DMS53 (cell line): ENCODE measurements around the gene IGF1R.

Experiments used
- DNase-seq: peaks from one replicate; lab custom pipeline; 2025; lab: John Stamatoyannopoulos, UW

IGF1R gene

DNA sequence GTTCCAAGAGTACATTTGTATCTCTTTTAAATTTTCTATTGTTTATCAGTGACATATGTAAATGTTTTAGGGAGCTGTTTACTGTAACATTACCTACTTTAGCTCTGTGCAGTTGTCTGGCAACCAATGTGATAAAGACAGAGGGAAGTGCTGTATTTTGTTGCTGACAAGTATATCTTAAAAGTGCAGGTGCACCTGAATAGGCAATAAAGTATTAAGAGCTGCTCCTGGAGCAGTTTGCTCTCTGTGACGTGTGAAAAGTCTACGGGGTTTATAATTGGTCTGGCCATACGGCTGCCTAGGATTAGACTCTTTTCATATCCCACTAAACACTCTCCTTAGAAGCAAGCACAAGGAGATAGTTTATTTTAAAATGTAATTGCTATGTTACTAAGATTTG is 178.3 kb downstream of the IGF1R start:
- DNase-seq, result no peak

GRCh38 chr15:98827217-98827616 is 178.9 kb downstream of the IGF1R start:
- DNase-seq, result no peak

- DNase-seq, result peak; percentile 10
Observed at GRCh38 chr15:98830034-98830634, 181.8 kb downstream of the IGF1R start.

DNA sequence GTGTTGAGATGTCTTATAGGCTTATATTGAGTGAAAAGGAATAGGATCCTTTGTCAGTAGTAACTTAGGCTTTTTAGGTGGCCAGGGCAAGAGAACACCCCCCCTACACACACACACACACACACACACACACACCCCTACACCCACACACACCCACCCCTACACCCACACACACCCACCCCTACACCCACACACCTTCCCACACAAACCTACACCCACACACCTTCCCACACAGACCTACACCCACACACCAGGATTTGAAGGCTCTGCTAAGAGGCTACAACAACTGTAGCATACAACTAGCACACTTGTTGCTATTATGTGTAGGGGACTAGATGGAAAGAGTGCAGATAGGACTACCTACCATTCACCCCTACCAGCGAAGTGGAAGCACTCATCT is 186.6 kb downstream of the IGF1R start:
- no peak for DNase-seq

DNA sequence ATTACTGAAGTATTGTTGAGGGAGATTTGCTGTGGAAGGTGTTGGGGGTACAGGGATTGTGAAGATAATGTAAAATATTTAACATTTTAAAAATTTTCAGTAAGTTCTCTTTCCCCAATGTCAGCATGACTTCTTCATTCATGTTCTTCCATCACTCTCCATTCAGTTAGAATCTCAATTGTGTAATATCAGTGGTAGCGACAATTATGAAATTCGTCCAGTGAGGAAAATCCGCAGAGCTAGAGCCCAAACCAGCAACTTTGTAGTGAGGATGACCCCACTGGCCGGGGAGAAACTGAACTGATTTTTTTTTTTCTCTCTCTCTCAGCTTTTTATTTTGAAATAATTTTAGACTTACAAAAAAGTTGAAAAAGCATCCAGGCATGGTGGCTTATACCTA is 187.5 kb downstream of the IGF1R start:
- DNase-seq, result no peak

GRCh38 chr15:98838387-98839259 is 190.3 kb downstream of the IGF1R start:
- DNase-seq, result peak; percentile 38

GRCh38 chr15:98840053-98840452 is 191.7 kb downstream of the IGF1R start:
- no peak for DNase-seq

GRCh38 chr15:98841419-98841970 is 193.2 kb downstream of the IGF1R start:
- peak; percentile 88 for DNase-seq

DNA sequence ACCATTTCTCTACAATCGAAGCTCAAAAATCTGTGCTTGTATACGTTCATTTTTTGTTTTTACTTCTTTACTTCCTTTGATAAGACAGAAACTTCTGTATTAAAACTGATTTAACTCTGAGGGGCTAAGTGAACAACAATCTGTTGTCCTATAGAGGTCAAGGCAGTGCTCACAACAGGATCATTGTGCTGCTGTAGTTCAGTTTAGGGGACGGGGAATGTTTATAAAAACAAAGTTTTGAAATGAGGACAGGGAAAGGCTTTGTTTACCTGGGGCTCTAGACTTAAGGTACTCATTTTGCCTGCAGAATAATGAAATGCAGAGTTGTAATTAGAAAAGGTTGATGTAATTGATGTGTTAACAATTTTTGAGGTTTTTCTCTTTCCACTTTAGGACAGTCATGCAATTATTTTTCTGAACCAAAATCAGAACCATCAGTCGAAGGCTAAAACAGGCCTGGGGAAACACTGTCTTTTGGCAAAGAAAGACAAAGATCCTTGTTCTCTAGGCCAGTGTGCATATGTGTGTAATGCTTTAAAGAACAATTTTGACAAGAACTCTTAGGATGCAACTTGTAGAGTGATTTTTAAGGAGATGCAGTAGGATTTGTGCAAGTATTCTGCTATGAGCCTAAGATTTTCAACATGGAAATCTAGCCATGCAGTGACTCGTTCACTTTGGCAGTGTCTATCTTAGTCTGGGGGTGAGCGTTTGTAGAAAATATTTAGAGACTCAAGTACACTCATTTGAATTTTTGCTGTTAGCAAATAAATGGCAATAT is 194.0 kb downstream of the IGF1R start:
- no peak for DNase-seq

GRCh38 chr15:98842973-98843285 is 194.6 kb downstream of the IGF1R start:
- DNase-seq, result peak; percentile 74

DNA sequence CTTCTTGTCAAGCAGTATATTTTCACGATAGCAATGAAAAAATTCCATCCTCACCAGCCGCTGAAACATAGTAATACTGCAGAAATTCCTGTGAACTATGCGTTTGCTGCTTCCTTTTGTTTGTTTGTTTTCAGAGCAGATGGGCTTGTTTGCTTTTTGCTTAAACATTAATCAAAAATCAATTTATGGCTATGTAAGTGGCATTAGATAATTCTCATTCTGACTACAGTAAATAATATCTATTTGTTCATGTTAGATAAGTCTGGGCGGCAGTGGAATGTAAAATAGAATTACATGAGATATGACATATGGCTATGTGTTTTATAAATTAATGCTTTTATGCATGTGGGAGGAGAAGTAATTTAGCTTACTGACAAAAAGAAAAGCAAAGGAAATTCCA is 195.5 kb downstream of the IGF1R start:
- DNase-seq, result peak; percentile 87

- DNase-seq, result peak; percentile 32
Observed at GRCh38 chr15:98844261-98844660, 195.9 kb downstream of the IGF1R start.

DNA sequence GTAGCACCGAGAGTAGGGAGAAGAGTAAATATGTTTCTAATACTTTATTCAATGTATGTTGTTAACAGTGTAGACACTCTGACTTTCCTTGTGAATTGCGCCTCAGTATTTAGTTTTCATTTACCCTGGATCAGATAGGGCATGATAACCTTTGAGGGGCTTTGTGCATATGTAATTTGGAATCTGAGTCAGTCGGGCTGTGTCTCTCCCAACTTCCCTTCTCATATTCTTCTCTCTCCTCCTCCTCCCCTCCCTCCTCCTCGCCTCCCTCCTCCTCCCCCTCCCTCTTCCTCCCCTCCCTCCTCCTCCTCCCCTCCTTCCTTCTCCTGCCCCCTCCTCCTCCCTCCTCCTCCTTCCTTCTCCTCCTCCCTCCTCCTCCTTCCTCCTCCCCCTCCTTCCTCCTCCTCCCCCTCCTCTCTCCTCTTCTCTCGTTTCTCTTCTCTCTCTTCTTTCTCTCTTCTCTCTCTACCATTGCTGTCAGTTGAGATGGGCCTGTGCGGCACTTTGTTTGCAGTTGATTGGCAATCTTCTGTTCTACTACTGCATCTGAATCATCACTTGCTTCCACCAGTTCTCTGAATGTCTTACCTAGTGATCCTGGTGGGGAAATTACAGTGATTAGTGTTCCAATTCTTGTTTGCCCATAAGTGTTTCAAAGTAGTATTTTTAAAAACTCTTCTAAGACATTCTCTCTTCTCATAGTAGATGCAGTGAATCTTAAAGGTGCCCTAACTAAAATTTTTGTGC is 197.0 kb downstream of the IGF1R start:
- DNase-seq, result no peak

- DNase-seq, result peak; percentile 90
Observed at GRCh38 chr15:98850961-98851572, 202.7 kb downstream of the IGF1R start.

GRCh38 chr15:98853161-98853560 is 204.8 kb downstream of the IGF1R start:
- peak; percentile 91 for DNase-seq

- DNase-seq, result peak; percentile 29
Observed at GRCh38 chr15:98853617-98854420, 205.5 kb downstream of the IGF1R start.

DNA sequence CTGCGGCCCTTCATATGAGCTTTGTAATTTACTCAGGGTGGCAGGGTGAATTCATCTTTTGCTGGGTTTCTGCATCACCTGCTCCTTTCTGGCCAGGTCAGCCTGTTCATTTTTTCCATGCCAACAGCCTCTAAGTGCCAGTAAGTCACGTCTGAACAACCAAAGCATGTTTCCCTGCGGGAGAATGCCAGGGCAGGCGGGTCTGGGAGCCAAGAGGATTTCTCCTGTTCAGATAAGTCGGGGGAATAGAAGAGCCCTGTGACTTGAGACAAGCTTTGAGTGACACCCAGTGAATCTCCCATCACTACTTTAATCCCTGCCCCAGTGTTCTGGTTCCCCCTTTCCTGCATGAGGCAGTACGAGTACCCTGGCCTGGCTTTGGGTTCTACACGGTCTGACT is 206.2 kb downstream of the IGF1R start:
- no peak for DNase-seq

GRCh38 chr15:98855067-98855814 is 206.9 kb downstream of the IGF1R start:
- DNase-seq, result no peak

DNA sequence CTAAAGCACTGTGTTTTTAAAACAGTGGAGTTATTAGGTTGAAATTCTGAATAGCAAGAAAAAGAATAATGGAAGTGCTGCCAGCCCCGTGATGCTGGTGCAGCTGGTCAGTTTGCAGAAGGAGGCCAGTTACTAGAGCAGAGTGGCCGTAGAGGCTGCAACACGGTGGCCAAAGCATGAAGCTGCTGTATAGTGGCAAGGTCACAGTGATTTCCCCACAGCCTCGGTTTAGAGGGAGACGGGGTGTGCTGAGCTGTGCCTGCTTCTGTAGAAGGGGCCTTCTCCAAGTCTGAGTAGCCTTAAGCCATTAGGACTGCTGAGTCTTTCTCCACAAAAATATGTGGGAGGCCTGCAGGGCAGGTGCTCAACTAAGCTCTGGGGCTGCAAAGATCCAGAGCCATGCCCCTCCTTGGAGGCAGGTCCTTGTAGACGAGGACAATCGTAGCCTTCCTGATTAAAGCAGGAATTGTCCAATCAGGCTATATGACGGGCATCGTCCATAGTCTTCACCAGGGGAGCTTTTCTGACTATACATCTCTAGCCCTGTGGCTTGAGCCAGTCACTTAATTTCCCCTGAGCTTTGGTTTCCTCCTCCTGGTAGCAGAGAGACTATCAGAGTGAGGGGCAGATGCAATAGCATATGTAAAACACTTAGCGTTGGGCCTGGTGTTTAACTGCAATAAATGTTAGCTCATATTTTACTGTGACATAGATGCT is 207.6 kb downstream of the IGF1R start:
- DNase-seq, result no peak
